Stimulated activated CD4-positive, alpha-beta T cell treated with anti-CD3 and anti-CD28 coated beads, Interleukin-2, amount 100 ng/mL, for 4 hours (primary cell): ENCODE data around the gene TCF7L1.
A peak's percentile ranks its signal among the peaks of the same experiment; 100 is the strongest.
"Not testable (repeated sequence)": the region's sequence is repeated elsewhere in the genome, so short reads cannot be mapped to it uniquely, and the experiment has no call there.

Source experiments
- DNase-seq: peaks from one replicate; pipeline ENCODE4 v3.0.0-alpha.2; 2020; ENCODE audit warnings: low read depth

The TCF7L1 gene

DNA sequence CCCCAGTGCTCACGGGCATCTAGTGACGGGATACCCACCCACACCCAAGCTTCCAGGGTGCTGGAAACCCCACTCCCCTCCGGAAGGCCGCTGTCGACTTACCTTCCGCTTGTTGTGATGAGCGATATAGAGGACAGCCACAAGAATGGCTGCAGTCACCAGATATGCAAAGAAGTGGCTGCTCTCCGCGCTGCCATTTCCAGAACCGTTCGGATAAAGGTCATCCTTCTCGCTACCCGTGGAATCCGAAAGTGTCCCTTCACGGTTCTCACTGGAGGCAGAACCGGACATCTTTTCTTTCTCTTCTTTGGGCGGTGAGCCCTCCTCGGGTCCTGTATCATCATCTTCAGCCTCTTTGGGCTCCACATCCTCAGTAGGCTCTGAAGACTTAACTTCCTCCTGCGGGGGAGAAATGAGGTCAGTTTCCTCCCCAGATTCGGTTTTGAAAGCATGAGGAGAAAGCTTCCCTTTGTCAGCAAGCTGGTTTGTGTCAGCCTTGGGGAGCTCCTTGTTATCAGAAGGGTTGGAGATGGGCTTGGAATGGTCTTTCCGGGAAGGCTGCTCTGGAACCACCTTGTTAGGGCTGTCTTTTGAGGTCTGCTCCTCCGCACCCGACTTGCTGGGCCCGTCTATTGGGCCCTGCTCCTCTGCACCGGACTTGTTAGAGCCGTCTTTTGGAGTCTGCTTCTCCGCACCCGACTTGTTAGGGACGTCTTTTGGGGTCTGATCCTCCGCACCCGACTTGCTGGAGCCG, 193.4 kb downstream of the TCF7L1 start:
- DNase-seq = no peak

DNA sequence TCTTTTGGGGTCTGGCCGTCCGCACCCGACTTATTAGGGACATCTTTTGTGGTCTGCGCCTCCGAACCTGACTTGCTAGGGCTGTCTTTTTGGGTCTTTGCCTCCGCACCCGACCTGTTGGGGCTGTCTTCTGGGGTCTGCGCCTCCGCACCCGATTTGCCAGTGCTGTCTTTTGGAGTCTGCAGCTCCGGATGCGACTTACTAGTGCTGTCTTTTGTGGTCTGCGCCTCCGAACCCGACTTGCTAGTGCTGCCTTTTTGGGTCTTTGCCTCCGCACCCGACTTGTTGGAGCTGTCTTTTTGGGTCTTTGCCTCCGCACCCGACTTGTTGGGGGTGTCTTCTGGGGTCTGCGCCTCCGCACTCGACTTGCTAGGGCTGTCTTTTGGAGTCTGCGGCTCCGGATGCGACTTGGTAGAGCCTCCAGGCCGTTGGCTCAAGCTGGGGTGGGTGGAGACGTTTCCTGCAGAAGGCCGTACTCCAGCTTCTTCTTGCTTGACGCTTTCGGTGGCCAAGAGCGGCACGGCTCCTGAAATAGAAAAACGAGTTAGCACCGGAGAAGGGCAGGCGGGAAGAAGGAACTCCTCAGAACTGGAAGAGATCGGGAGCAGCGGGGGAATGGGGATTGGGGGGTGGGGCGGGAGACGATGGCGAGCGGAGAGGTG, 194.1 kb downstream of the TCF7L1 start:
- DNase-seq = no peak

DNA sequence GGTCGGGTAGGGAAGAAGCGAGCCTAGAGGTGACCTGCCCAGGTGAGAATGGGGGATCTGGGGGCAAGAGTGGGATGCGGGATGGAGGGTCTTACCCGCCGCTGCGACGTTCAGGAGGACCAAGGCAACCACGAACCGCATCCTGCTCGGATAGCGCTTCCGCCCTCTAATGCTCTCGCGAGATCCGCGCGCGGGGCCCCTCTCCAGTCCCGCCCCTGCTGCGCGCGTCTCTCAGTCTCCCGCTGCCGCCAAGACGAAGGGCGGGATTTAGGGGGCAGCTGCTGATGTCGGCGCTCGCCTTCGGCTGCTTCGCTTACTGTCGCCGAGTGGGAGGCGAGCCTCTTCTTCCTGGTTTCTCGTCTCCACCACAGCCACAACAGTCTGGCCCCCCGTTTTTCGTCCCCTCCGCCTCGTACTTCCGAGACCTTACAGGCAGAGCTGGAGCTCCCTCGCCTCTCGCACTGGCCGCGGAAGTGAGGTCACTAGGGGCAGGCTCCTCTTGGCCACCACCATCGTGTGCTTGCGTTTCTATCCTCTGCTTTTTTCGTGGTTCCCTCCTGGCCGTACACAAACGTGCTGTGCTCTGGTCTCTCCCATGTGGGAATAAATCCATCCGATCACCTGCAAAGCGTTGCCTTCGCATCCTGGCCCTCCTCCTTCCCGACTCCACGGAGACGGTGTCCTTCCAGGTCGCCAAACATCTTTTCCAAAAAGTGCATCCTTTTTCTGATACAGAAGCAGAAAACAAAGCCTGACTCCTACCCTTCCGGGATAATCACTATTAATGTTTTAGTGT, 194.8 kb downstream of the TCF7L1 start, which contains the start of gene TGOLN2:
Gene TGOLN2, minus strand, starts transcription at position 168 of the 796 bp plus-strand sequence. Its CDS starts 27 bp downstream, at position 141.
- DNase-seq = peak; percentile 91

DNA sequence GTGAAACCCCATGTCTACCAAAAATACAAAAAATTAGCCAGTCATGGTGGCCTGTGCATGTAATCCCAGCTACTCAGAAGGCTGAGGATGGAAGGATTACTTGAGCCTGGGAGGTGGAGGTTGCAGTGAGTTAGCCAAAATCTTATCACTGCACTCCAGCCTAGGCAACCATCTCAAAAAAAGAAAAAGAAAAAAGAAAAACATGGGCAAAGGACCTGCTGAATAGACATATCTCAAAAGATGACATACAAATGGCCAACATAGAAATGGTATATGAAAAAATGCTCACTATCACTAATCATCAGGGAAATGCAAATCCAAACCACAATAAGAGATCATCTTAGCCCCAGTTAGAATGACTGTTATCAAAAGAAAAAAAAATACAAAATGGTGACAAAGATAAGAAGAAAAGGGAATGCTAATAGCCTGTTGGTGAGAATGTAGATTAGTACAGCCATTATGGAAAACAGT, 196.0 kb downstream of the TCF7L1 start:
- DNase-seq = no peak

DNA sequence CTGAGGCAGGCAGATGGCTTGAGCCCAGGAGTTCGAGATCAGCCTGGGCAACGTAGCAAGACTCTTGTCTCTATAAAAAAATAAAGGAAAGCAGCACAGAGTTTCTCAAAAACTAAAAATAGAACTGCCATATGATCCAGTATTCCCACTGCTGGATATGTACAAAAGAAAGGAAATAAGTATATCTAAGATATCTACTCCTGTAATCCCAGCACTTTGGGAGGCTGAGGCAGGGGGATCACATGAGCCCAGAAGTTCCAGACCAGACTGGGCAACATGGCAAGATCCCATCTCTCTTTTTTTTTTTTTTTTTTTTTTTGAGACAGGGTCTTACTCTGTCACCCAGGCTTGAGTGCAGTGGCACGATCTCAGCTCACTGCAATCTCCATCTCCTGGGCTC, 196.5 kb downstream of the TCF7L1 start:
- not testable (repeated sequence) for DNase-seq

DNA sequence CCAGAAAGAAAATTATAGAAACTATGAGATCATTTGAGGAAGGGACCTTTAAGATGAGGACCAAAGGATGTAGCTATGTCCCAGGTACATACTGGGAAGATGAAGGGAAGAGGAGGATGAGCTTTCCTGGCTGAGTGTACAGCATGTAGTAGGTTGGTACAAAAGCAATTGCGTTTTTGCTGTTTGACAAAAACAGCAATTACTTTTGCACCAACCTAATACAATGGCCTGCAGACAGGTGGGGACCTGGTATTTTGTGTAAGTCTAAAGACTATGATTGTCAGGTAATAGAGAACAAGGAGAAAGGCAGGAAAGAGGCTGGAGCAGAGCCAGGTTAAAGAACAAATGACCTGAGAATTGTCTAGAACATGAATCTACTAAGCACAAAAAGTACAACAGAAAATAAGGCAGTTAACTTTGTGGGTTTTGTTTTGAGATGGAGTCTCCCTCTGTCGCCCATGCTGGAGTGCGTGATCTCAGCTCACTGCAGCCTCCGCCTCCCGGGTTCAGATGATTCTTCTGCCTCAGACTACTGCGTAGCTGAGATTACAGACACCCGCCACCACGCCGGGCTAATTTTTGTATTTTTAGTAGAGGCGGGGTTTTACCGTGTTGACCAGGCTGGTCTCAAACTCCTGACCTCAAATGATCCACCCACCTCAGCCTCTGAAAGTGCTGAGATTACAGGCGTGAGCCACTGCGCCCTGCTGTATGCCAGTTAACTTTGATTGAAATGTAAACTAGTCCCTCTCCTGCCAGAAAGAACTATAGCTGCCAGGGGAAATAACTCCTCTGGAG, 197.8 kb downstream of the TCF7L1 start:
- no peak for DNase-seq

DNA sequence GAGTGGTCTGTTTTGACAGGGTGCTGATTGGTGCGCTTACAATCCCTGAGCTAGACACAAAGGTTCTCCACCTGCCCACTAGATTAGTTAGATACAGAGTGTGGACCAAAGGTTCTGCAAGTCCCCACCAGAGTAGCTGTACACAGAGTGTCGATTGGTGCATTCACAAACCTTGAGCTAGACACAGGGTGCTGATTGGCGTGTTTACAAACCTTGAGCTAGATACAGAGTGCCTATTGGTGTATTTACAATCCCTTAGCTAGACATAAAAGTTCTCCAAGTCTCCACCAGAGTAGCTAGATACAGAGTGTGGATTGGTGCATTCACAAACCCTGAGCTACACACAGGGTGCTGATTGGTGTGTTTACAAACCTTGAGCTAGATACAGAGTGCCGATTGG, 200.7 kb downstream of the TCF7L1 start:
- not testable (repeated sequence) for DNase-seq

DNA sequence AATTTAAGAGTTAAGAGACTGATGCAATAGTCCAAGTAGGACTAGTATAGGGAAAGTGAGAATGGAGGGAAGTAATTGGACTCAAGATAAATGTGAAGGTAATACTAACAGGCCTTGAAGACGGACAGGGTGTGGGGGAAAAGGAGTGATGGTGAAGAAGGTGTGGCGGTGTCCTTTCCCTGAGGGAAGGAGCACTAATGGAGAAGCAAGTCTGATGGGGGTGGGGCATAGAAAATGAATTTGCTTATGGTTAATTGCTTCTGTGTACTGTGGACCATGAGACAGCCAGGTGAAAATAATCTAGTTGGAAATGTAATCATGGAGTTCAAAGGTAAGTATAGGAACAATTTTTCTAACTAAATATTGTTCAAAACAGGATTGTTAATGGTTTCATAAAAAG, 201.7 kb downstream of the TCF7L1 start:
- no peak for DNase-seq

DNA sequence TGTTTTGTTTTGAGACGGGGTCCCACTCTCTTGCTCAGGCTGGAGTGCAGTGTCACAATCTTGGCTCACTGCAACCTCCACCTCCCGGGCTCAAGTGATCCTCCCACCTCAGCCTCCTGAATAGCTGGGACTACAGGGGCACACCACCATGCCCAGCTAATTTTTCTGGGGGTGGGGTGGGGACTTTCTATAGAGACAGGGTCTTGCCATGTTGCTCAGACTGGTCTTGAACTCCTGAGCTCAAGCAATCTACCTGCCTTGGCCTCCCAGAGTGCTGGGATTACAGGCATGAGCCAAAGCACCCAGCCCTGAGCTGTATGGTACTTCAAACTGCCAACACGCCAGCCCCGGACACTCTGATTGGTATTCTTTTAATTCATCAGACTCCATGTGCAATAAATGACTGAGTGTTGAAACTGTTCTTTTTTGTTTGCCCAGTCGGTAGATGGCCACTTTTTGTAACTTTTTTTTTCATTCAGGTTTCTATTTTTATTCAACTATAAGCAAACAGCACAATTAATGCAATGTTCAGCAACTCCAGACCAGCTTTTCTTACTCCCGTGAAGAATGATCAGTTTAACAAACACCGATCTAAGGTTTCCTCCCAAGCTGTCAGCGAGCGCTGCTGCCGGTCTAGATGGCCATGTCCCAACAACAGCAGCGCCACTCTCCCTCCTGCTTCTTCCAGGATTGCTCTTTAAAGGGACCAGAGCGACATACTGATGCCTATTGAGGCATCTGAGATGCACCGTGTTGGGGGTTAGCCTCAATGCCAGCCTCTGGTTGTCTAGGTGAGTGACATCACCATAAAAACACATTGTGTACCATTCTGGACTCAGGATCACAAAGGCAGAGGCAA, 207.1 kb downstream of the TCF7L1 start:
- no peak for DNase-seq

DNA sequence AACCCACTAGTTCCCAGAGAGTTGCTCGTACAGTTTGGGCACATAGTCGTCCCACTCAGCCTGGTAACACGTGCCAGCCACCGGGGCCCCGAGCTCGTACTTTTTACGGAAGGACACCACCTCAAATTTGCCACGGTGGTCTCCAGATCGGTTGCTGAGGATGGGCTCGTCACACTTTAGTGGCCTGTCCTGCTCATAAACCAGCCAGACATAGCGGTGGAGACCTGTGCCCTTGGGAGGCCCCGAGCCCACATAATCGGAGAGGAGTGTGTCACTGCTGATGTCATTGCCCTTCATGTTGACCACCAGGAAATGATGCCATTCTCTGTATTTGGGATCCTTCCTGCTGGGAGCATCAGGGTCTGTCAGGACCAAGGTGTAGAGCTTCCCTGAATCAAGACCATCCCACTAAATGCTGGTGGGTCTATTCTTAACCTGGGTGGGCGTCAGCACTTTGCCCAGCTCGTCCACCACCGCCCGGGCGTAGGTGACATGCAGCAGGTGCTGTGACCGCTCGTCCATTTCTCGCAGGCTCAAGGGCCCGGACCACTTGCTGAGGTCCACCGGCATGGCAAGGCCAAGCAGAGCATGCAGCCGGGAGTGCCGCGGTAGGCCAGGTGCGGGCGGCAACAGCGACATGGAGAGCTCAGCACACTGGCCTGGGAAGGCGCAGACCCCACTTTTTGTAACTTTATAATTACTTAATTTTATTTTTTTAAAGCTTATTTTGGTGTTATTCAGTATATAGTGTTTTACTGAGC, 208.3 kb downstream of the TCF7L1 start:
- no peak for DNase-seq

DNA sequence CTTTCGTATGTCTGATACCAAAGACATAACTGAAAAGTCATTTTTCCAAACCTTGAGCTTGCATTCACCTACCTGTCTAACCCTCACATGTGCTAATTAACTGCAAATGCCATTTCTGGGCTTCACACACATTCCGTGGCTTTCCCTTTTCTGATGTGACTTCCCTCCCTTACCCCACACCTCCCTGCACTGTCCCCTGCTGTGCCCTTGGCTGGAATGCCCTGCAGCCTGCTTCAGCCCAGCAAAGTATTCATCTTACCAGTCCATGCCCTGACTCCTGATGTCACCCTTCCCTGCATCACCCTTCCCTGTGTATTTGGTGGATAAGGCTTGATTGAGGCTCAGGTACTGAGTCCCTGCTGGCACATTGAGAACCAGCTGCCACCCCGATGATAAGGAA, 209.0 kb downstream of the TCF7L1 start:
- DNase-seq = no peak

DNA sequence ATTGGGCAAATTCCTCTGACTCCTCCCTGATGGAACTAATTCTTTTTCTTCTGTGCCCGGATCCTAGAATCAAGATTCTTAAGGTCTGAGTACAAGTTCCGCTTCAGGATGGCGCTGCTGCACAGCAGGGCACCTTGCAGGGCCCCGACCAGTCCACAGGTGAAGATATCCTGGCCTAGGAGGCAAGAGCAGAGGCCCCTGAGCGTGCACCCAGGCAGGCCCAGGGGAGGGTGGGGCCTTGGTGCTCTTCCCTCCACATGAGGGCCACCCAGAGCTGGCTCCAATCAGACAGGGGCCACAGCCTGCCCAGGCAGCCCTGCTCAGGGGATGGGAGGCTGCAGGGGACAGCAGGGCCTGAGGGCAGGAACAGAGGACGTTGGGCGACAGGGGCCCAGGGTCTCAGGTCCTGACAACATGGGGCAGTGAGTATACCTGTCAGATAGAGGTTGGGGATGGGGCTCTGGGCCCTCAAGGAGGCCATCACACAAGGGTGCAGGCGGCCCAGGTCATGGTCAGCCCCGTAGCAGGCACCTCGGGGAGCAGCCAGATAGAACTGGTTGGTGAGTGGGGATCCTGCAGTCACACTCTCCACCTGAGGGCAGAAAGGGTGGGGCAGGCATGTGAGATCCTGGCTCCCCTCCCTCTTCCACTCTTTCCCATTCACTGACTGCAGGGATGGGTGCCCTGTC, 210.2 kb downstream of the TCF7L1 start:
- not testable (repeated sequence) for DNase-seq

DNA sequence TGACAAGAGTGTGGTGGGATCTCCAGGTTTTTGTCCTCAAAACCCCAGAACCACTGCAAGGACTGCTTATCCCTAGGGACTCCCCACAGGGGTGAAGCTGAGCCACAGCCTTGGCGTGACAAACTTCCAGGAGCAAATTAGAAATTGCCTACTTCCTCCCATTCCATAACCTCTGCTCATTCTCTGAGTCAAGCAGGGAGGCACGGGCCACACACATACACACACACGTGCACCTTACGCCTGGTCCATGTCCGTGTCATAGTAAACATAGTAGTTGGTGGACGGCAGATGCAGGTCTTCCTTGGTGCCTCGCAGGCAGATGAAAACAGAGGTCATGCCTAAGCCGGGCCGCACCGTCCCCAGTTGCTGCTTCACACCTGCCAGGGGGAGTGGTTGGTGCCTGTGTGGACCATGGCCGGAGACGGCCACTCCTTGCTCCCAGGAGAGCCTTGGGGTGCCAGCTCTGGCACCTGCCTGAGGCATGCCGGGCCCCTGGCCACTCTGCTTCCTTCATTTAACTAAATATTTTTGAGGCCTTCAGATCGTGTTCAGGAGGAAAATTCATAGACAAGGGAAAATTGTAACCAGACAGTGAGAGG, 211.3 kb downstream of the TCF7L1 start:
- no peak for DNase-seq

DNA sequence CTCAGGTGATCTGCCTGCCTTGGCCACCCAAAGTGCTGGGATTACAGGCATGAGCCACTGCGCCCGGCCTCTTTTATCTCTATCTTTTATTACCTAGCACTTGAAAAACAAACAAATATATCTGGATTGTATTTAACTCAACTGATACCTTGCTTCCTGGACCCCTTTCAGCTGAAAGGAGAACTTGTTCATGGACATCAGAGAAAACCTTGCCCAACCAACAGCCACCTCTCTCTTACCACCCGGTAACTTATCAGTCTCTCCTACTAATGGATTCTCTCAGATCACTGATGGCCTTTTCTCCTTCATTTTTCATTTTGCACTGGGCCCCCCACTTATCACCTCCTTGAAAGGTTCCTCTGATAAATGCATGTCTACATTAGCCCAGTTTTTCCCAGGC, 214.4 kb downstream of the TCF7L1 start:
- no peak for DNase-seq

DNA sequence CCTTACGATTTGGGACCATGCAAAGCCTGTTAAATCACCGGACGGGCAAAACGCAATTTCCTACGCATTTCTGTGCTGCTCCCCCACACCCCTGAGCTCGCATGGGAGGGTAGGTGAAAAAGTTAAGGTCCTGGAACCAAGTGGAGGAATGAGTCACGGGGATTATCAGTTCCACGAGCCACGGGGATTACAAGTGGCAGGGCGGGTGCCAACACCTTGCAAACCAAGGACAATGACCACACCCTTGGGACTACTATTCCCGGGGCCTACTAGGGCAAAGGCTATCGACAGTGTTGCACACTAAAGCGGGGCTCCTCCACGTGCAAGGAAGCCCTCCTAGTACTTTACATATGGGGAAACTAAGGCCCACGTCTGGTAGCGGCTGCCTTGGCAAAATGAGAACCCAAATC, 220.7 kb downstream of the TCF7L1 start:
- DNase-seq = no peak

DNA sequence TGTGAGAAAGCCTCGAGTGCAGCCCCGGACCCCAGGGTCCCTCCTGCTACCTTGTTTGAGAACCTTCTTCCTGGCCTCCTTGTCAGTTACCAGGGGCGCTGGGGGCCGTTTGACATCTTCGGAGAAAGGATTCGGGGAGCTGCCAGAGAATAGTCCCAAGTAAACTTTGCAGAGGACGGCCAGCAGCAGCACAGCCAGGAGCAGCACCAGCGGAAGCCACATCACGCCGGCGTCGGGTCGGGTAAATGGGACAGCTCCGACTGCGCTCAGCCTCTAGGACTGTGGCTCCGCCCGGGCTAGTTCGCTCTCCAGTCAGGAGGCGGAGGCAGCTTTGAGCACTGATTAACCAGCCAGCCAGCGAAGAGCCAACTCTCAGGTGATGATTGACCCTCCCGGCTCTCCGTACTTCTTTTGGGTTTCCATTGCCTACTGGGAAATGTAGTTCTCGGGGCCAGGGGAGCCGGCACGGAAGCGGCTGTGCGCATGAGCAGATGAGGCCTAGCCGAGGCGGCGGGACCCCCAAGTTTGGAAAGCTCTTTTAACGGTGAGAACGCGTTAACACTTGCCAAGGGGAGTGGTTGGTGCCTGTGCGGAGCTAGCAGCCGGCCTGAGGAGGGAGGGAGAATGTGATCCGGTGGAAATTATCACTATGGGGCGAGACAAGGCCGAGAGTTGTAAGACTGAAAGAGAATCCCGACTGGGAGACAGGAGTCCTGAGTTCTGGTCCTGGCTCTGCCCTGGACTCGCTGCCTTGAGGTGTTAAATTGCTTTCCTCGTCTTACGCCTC, 221.3 kb downstream of the TCF7L1 start, which contains the start of the genes ELMOD3 and RETSAT:
Gene ELMOD3, plus strand, starts transcription at position 484 of the 787 bp plus-strand sequence. CDS start 2,430 bp downstream, outside the sequence.
Gene RETSAT, minus strand, starts transcription at position 243 of the 787 bp plus-strand sequence. Its CDS starts 21 bp downstream, at position 222.
- peak; percentile 95 for DNase-seq

DNA sequence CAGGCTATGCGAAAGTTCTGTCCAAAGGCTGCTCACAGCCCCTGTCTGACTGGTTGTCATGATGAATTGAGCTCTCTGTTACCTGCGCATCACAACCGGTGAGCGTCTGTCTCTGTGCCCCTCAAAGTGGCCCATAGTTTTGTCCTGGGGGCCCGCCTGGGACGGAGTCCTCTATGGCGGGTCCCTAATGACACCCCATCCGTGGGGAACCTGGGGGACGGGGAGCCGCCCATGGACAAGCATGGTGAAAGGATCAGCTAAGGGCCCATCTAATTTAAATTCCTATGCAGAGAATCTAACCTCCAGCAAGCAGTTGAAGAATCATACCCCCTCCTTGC, 221.8 kb downstream of the TCF7L1 start:
- DNase-seq = no peak

DNA sequence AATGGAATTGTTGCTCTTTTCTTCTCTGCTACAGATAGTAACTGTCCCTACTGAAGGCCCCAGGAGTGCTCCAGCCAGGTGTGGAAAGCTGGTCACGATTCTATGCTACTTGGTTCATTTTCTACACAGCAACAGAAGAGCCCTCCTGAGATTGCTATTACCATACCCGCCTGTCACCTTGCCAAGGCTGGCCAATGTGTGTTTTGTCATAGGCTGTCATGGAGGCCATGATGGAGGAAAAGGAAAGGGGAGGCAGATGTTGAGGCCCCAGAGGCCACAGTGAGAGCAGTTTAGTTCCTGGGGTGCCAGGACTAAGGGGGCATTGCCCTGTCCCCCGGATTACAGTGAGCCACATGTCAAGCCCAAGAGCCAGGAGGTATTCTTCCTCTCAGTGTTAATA, 222.3 kb downstream of the TCF7L1 start:
- DNase-seq = no peak
